H1 (cell line): ENCODE measurements around the gene GHRH. TPM values are rescaled to one million over a fixed set of nuclear protein-coding genes. Genes with fewer than 3 reads are reported as not detected.

Experiments
- CTCF ChIA-PET: fragments of 300-600 bp; sonication (Branson Sonifier 250); formaldehyde crosslinking; loops from one replicate; lab custom pipeline; 2021; ENCODE audit not compliant: partially characterized antibody; lab: Charles Lee
- POLR2A ChIA-PET: fragments of 300-600 bp; sonication (Branson Sonifier 250); formaldehyde crosslinking; loops from one replicate; lab custom pipeline; 2021; ENCODE audit warnings: inconsistent platforms; ENCODE audit not compliant: partially characterized antibody; lab: Charles Lee
- DNase-seq, 2 experiments: peaks; one replicate each; pipeline versions ENCODE4 v3.0.0 to v3.0.0-alpha.2; 2010 to 2022; ENCODE audit warnings: low spot score in 2 of 2, low read depth in 1 of 2, mixed read lengths in 1 of 2
- FAIRE-seq: peaks from 2 replicates; lab custom pipeline; 2011; peaks lifted over from hg19 to GRCh38; lab: Jason Lieb, UNC
- H2AFZ ChIP-seq: 2 replicates; pipeline ENCODE4 v1.8.1; 2012; ENCODE audit warnings: low read length, inconsistent platforms
- H2AK5ac ChIP-seq: 2 replicates; pipeline ENCODE4 v1.6.1; 2013; ENCODE audit warnings: low read depth, low read length
- H2BK120ac ChIP-seq: replicated peaks from 2 replicates; pipeline ENCODE3; 2013; ENCODE audit warnings: low read depth, low read length, inconsistent platforms
- H2BK12ac ChIP-seq: 2 replicates; pipeline ENCODE4 v1.6.1; 2013; ENCODE audit warnings: low read depth, low read length
- H2BK15ac ChIP-seq: 2 replicates; pipeline ENCODE4 v1.6.1; 2013; ENCODE audit warnings: low read length
- H2BK20ac ChIP-seq: 2 replicates; pipeline ENCODE4 v1.6.1; 2013; ENCODE audit warnings: low read length
- H2BK5ac ChIP-seq: 2 replicates; pipeline ENCODE4 v1.6.1; 2013; ENCODE audit warnings: low read depth, low read length
- H3K14ac ChIP-seq: 2 replicates; pipeline ENCODE4 v1.6.1; 2013; ENCODE audit warnings: inconsistent platforms; ENCODE audit not compliant: insufficient read length
- H3K18ac ChIP-seq: 2 replicates; pipeline ENCODE4 v1.6.1; 2013; ENCODE audit warnings: low read length; ENCODE audit errors: extremely low read depth
- H3K23ac ChIP-seq: 2 replicates; pipeline ENCODE4 v1.6.1; 2013; ENCODE audit warnings: inconsistent platforms; ENCODE audit not compliant: insufficient read length
- H3K23me2 ChIP-seq: 2 replicates; pipeline ENCODE4 v1.6.1; 2013; ENCODE audit warnings: low read depth, low read length
- H3K27ac ChIP-seq: 2 replicates; pipeline ENCODE4 v1.6.1; 2011; ENCODE audit warnings: low read depth, low read length, inconsistent platforms
- H3K27me3 ChIP-seq, 4 experiments: replicated peaks in 1 of 4; 1 replicate in 1 of 4; 2 replicates in 3 of 4; pipeline versions ENCODE4 v1.6.1 to v1.8.1; 2011 to 2013; ENCODE audit warnings: low read length in 3 of 4, mild to moderate bottlenecking in 3 of 4, inconsistent platforms in 2 of 4, mixed read lengths in 2 of 4, moderate library complexity in 1 of 4; ENCODE audit not compliant: control insufficient read depth in 3 of 4, insufficient read depth in 3 of 4; ENCODE audit errors: extremely low read depth in 1 of 4
- H3K36me3 ChIP-seq, 4 experiments: 2 replicates each; pipeline versions ENCODE4 v1.6.1 to v1.8.1; 2011 to 2013; ENCODE audit warnings: mild to moderate bottlenecking in 4 of 4, low read length in 3 of 4, moderate library complexity in 2 of 4, control low read depth in 1 of 4, inconsistent platforms in 1 of 4; ENCODE audit not compliant: insufficient read depth in 4 of 4, control insufficient read depth in 2 of 4
- H3K4ac ChIP-seq: replicated peaks from 2 replicates; pipeline ENCODE3; 2013; ENCODE audit warnings: low read length, low read depth, mixed read lengths, inconsistent platforms; ENCODE audit not compliant: insufficient read length
- H3K4me1 ChIP-seq, 4 experiments: replicated peaks in 1 of 4; 1 replicate in 1 of 4; 2 replicates in 3 of 4; pipeline versions ENCODE4 v1.6.1 to v1.8.1; 2011 to 2013; ENCODE audit warnings: low read length in 3 of 4, inconsistent platforms in 2 of 4, mixed read lengths in 1 of 4; ENCODE audit not compliant: insufficient read depth in 4 of 4, control insufficient read depth in 3 of 4
- H3K4me2 ChIP-seq, 2 experiments: 2 replicates each; pipeline versions ENCODE4 v1.6.1 to v1.8.1; 2011 to 2013; ENCODE audit warnings: low read depth in 2 of 2, low read length in 2 of 2, control low read depth in 1 of 2, inconsistent platforms in 1 of 2, mild to moderate bottlenecking in 1 of 2; ENCODE audit not compliant: insufficient read depth in 1 of 2
- H3K4me3 ChIP-seq, 4 experiments: fragments of 200-600, 300-600 bp in 1 of 4; sonication (generic), shearing (Covaris generic), sonication (Bioruptor Twin) in 1 of 4; 2 replicates each; pipeline versions ENCODE4 v1.5.1 to v1.8.1; 2011 to 2016; ENCODE audit warnings: low read length in 4 of 4, low read depth in 3 of 4, control low read depth in 2 of 4, inconsistent platforms in 2 of 4, mild to moderate bottlenecking in 2 of 4, mixed read lengths in 1 of 4, moderate library complexity in 1 of 4; ENCODE audit not compliant: insufficient read depth in 2 of 4; ENCODE audit errors: extremely low read depth in 1 of 4
- H3K56ac ChIP-seq: replicated peaks from 2 replicates; pipeline ENCODE3; 2013; ENCODE audit warnings: low read depth, mild to moderate bottlenecking, mixed read lengths, low read length, inconsistent platforms; ENCODE audit not compliant: insufficient read length
- H3K79me1 ChIP-seq: 2 replicates; pipeline ENCODE4 v1.6.1; 2013; ENCODE audit warnings: low read depth, low read length, control low read depth
- H3K79me2 ChIP-seq, 2 experiments: 2 replicates each; pipeline versions ENCODE4 v1.6.1 to v1.8.1; 2012 to 2013; ENCODE audit warnings: low read length in 2 of 2, mild to moderate bottlenecking in 2 of 2, inconsistent platforms in 1 of 2; ENCODE audit not compliant: insufficient read depth in 2 of 2, control insufficient read depth in 1 of 2
- H3K9ac ChIP-seq, 4 experiments: replicated peaks in 1 of 4; 1 replicate in 1 of 4; 2 replicates in 3 of 4; pipeline versions ENCODE4 v1.6.1 to v1.8.1; 2011 to 2013; ENCODE audit warnings: low read depth in 3 of 4, low read length in 3 of 4, control low read depth in 2 of 4, mild to moderate bottlenecking in 2 of 4, moderate library complexity in 2 of 4, inconsistent platforms in 1 of 4; ENCODE audit errors: extremely low read depth in 1 of 4
- H3K9me3 ChIP-seq, 2 experiments: 2 replicates each; pipeline versions ENCODE4 v1.6.1 to v1.8.1; 2012 to 2013; ENCODE audit warnings: mild to moderate bottlenecking in 2 of 2, moderate library complexity in 2 of 2, control low read depth in 1 of 2, inconsistent platforms in 1 of 2, low read depth in 1 of 2, low read length in 1 of 2, mixed read lengths in 1 of 2; ENCODE audit not compliant: insufficient read depth in 2 of 2
- H4K20me1 ChIP-seq, 2 experiments: replicated peaks in 1 of 2; 2 replicates each; pipeline versions ENCODE3 to v1.8.1; 2011 to 2013; ENCODE audit warnings: inconsistent platforms in 2 of 2, low read length in 2 of 2, mild to moderate bottlenecking in 1 of 2; ENCODE audit not compliant: insufficient read depth in 2 of 2, control insufficient read depth in 1 of 2
- H4K5ac ChIP-seq: 2 replicates; pipeline ENCODE4 v1.6.1; 2013; ENCODE audit warnings: low read length, low read depth, mixed read lengths, inconsistent platforms; ENCODE audit not compliant: insufficient read length
- H4K8ac ChIP-seq: 2 replicates; pipeline ENCODE4 v1.8.0; 2013; ENCODE audit warnings: mild to moderate bottlenecking, moderate library complexity, low read length, inconsistent platforms; ENCODE audit not compliant: insufficient read depth; ENCODE audit errors: extremely low read depth
- H4K91ac ChIP-seq: replicated peaks from 2 replicates; pipeline ENCODE3; 2013; ENCODE audit warnings: low read length, mixed read lengths, inconsistent platforms; ENCODE audit not compliant: insufficient read length
- CHD1 ChIP-seq: IDR thresholded peaks from 2 replicates; pipeline ENCODE4 v1.6.1; 2012; ENCODE audit warnings: low read depth, low read length, improper control_type of control experiment
- E2F6 ChIP-seq: IDR thresholded peaks from 2 replicates; pipeline ENCODE4 v1.6.1; 2012; ENCODE audit warnings: inconsistent platforms
- JUND ChIP-seq: IDR thresholded peaks from 2 replicates; pipeline ENCODE4 v1.6.1; 2011; ENCODE audit warnings: mild to moderate bottlenecking, improper control_type of control experiment, low read length
- RBBP5 ChIP-seq: IDR thresholded peaks from 2 replicates; pipeline ENCODE4 v1.7.1; 2012; ENCODE audit warnings: low read depth, mild to moderate bottlenecking, inconsistent platforms, low read length, moderate library complexity, borderline replicate concordance
- RFX5 ChIP-seq: IDR thresholded peaks from 2 replicates; pipeline ENCODE4 v1.6.1; 2011; ENCODE audit warnings: low read depth, low read length, improper control_type of control experiment, borderline replicate concordance
- SIN3A ChIP-seq, 2 experiments: IDR thresholded peaks in 1 of 2; conservative IDR thresholded peaks in 1 of 2; 2 replicates each; pipeline ENCODE4 v1.6.1; 2011 to 2012; ENCODE audit warnings: low read length in 2 of 2, improper control_type of control experiment in 1 of 2, low read depth in 1 of 2, mild to moderate bottlenecking in 1 of 2
- SIRT6 ChIP-seq: IDR thresholded peaks from one replicate; pipeline ENCODE4 v1.7.1; 2012; ENCODE audit warnings: low read length, inconsistent platforms
- SP1 ChIP-seq: IDR thresholded peaks from 2 replicates; pipeline ENCODE4 v1.6.1; 2011; ENCODE audit warnings: low read depth, low read length
- TAF1 ChIP-seq: IDR thresholded peaks from 2 replicates; pipeline ENCODE4 v1.6.1; 2011; ENCODE audit warnings: mild to moderate bottlenecking, low read depth, low read length
- YY1 ChIP-seq: IDR thresholded peaks from 2 replicates; pipeline ENCODE4 v1.6.1; 2011; ENCODE audit warnings: low read depth, mild to moderate bottlenecking, low read length
- WGBS, 2 experiments: shearing (Covaris generic) in 1 of 2; methylation state at CpG; one replicate each; pipeline versions ENCODE4 v1.1.6 to v1.1.7; 2013 to 2015; ENCODE audit warnings: low lambda C conversion rate in 2 of 2, mixed read lengths in 2 of 2, inconsistent platforms in 1 of 2, low coverage in 1 of 2, missing lambda C conversion rate in 1 of 2; ENCODE audit not compliant: insufficient replicate concordance in 2 of 2, insufficient coverage in 1 of 2, insufficient read length in 1 of 2; ENCODE audit errors: extremely low coverage in 1 of 2, missing lambda C conversion rate in 1 of 2; 5-methylcytosine and 5-hydroxymethylcytosine counted together
- polyA plus RNA-seq, 7 experiments: library from polyadenylated mRNA; depleted of rRNA in 3 of 7; stranded (reverse) in 5 of 7; unstranded in 2 of 7; fragments of >200 nt in 5 of 7; fragments of 200-250 nt in 2 of 7; gene quantifications; 1 replicate in 5 of 7; 2 replicates in 1 of 7; 4 replicates in 1 of 7; pipeline versions ENCODE4 v1.2.1 to v1.2.3, GENCODE V29; 2011 to 2013; ENCODE audit warnings: missing spikeins in 2 of 7, mixed read lengths in 2 of 7
- total RNA-seq: library from RNA; stranded (reverse); fragmentation: NEBNext Ultra II Directional; extraction: Animal tissue kit (Norgen Biotek cat#: 25700); gene quantifications from 2 replicates; pipeline ENCODE4 v1.2.1, GENCODE V29; 2021

Gene GHRH
- total and polyA plus RNA-seq, 2 of the 8 experiments (the other 6 are each of a cell fraction or from before 2014, with no cell fraction given), result not detected

- Histone ChIP-seq H3K4me3 (no peak overlapping the region), H3K79me2 (no peaks in the 10 kb centered on the region), H2BK20ac (no peak overlapping the region), H3K56ac (no peak overlapping the region), H2BK12ac (no peak overlapping the region), H2BK15ac (0 out of 2 replicates have a peak overlapping the region, but pooled peaks have one; percentile 14), H3K14ac (no peak overlapping the region), H3K9ac (no peak overlapping the region), H3K27me3 (no peaks in the 10 kb centered on the region), H3K36me3 (no peaks in the 10 kb centered on the region), H2BK5ac (no peak overlapping the region), H3K4ac (no peak overlapping the region), H4K20me1 (no peaks in the 10 kb centered on the region), H4K5ac (no peak overlapping the region), H4K8ac (no peak overlapping the region), H2AK5ac (no peak overlapping the region), H3K18ac (no peak overlapping the region), H3K4me2 (no peak overlapping the region), H3K23ac (no peak overlapping the region), H3K9me3 (no peaks in the 10 kb centered on the region), H3K27ac (no peak overlapping the region), H3K4me1 (peaks cover 0 to 18% (median 5%) of the 10 kb centered on the region in 4 experiments; a peak in 6 of 7 replicates), H4K91ac (no peak overlapping the region), H2BK120ac (no peak overlapping the region), H2AFZ (no peak overlapping the region), H3K23me2 (no peaks in the 10 kb centered on the region), H3K79me1 (no peaks in the 10 kb centered on the region)
- ChIA-PET CTCF (interaction anchor here (0.9 to 1.3 kb wide), 3 partner anchors 14 to 127 kb away, joined by 3 to 6 read pairs (median 4); no protein-coding TSS in a partner anchor), POLR2A (interaction anchor here (1.2 to 2.4 kb wide), 3 partner anchors 15 to 258 kb away, joined by 3 to 4 read pairs (median 4); no protein-coding TSS in a partner anchor)
- TF ChIP-seq CHD1 (no peak), YY1 (no peak), JUND (no peak), SIRT6 (no peak), RFX5 (no peak), E2F6 (no peak), TAF1 (no peak), SP1 (no peak), RBBP5 (no peak), SIN3A (conservative IDR thresholded peaks at IDR 0.05 in 1 of 2, IDR thresholded peaks at IDR 0.05 in 1 of 2; ENCODE audit: low read depth in 1 of 2, low read length in 2 of 2) (no peak)
- DNase-seq (no peak), FAIRE-seq (no peak)
- 98% methylated on average over 8 of the region's 8 CpGs; no CpG with 5 or more reads in 1 of the 2 experiments for WGBS, 2 experiments
Observed at GRCh38 chr20:37262505-37262904, 891 bp upstream of the GHRH start.
